Hippocampal formation (tissue), 2 donors: ENCODE results near the gene TOR4A.
"Not testable (repeated sequence)": the region's sequence is repeated elsewhere in the genome, so short reads cannot be mapped to it uniquely, and the experiment has no call there.

Experiments used
- DNase-seq, 2 donors: peaks; one replicate each; lab custom pipeline; 2025; lab: John Stamatoyannopoulos, UW

Gene TOR4A

GRCh38 chr9:137252555-137253506, 24.7 kb upstream of the TOR4A start:
- DNase-seq, result no peak

- no peak for DNase-seq
Measured at GRCh38 chr9:137253717-137254623, 23.6 kb upstream of the TOR4A start.

GRCh38 chr9:137254624-137255447, 22.7 kb upstream of the TOR4A start, which contains the start of gene NELFB:
Gene NELFB, plus strand, starts transcription at chr9:137255327.
- DNase-seq, result peak; percentile 61 to 90

- no peak for DNase-seq
Measured at GRCh38 chr9:137255448-137256114, 21.9 kb upstream of the TOR4A start.

- DNase-seq, result no peak
Measured at GRCh38 chr9:137256362-137256761, 21.2 kb upstream of the TOR4A start.

- no peak for DNase-seq
Measured at GRCh38 chr9:137256856-137257255, 20.7 kb upstream of the TOR4A start.

- DNase-seq, result not testable (repeated sequence)
Measured at GRCh38 chr9:137262173-137262908, 15.2 kb upstream of the TOR4A start.

GRCh38 chr9:137262909-137263285, 14.6 kb upstream of the TOR4A start:
- DNase-seq, result no peak

- no peak for DNase-seq
Measured at GRCh38 chr9:137263506-137263905, 14.0 kb upstream of the TOR4A start.

- DNase-seq, result no peak
Measured at GRCh38 chr9:137264067-137264466, 13.5 kb upstream of the TOR4A start.

GRCh38 chr9:137265496-137266161, 11.9 kb upstream of the TOR4A start:
- DNase-seq, result no peak

GRCh38 chr9:137266162-137266527, 11.4 kb upstream of the TOR4A start:
- no peak for DNase-seq

GRCh38 chr9:137266585-137267453, 10.7 kb upstream of the TOR4A start:
- no peak for DNase-seq

GRCh38 chr9:137267933-137268355, 9.6 kb upstream of the TOR4A start:
- DNase-seq, result no peak

GRCh38 chr9:137268538-137269201, 8.9 kb upstream of the TOR4A start:
- no peak for DNase-seq

- DNase-seq, result no peak
Measured at GRCh38 chr9:137269231-137269772, 8.2 kb upstream of the TOR4A start.

GRCh38 chr9:137270929-137271695, 6.4 kb upstream of the TOR4A start:
- no peak for DNase-seq
